Lower lobe of right lung (tissue), 2 donors: ENCODE measurements around the gene PRKAG3. TPM values are rescaled to one million over a fixed set of nuclear protein-coding genes. Genes with fewer than 3 reads are reported as not detected.

Experiments
- ATAC-seq, 2 donors: fragments of 200-7000 bp; cut with Tn5 transposase; one replicate each; pipeline ENCODE4 v1.9.1; 2020 to 2022; ENCODE audit warnings: mild to moderate bottlenecking in 2 of 2, moderate library complexity in 2 of 2
- DNase-seq: peaks from one replicate; pipeline ENCODE4 v3.0.0-alpha.2; 2020
- H3K27ac ChIP-seq: fragments of 200-600 bp; one replicate; pipeline ENCODE4 v1.8.0; 2022
- H3K27me3 ChIP-seq: fragments of 200-600 bp; one replicate; pipeline ENCODE4 v1.8.0; 2022; ENCODE audit warnings: low read depth
- H3K36me3 ChIP-seq: fragments of 200-600 bp; one replicate; pipeline ENCODE4 v1.8.0; 2022; ENCODE audit warnings: mild to moderate bottlenecking
- H3K4me1 ChIP-seq: fragments of 200-600 bp; one replicate; pipeline ENCODE4 v1.8.0; 2022
- H3K4me3 ChIP-seq: fragments of 200-600 bp; one replicate; pipeline ENCODE4 v1.8.0; 2022; ENCODE audit warnings: mild to moderate bottlenecking
- H3K9me3 ChIP-seq: fragments of 200-600 bp; one replicate; pipeline ENCODE4 v1.8.0; 2022
- intact Hi-C: fragments of 100-400 bp; cut with DNase I; formaldehyde crosslinking; loops from one replicate; pipeline ENCODE4 v1.11.0; 2022
- total RNA-seq: library from RNA; stranded (reverse); fragmentation: NEBNext Ultra II Directional; extraction: Animal tissue kit (Norgen Biotek cat#: 25700); gene quantifications from one replicate; pipeline ENCODE4 v1.2.1, GENCODE V29; 2021
- TF ChIP-seq, protein P1 (sequence below): fragments of 200-600 bp; IDR thresholded peaks from one replicate; pipeline ENCODE4 v1.8.0; 2022; ENCODE audit warnings: antibody characterized with exemption, mild to moderate bottlenecking
- donor health status: DM: no; HTN: yes; CAD: no; lungs with severe emphysema.

Gene PRKAG3
- total RNA-seq, 1 donor from 2014 or later: not detected

DNA sequence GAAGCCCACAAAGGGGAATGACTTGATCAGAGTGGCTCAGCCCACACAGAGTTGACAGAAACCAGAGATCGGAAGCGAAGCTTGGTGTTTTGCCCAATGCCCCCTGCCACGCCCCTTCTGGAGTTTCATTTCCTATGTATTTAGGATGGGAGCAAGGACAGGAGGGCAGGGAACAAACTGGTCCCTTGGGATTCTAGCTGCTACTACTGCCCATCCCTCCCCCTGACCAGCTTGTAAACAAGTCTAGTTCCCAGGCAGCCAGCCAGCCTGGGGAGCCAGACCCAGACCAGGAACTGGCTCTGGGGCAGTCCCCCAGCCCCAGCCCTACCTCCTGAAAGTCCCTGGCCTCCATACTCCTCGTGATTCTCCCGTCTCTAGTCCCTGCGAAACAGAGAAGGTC lies 36.3 kb upstream of the PRKAG3 start:
- TF ChIP-seq, protein P1, sequence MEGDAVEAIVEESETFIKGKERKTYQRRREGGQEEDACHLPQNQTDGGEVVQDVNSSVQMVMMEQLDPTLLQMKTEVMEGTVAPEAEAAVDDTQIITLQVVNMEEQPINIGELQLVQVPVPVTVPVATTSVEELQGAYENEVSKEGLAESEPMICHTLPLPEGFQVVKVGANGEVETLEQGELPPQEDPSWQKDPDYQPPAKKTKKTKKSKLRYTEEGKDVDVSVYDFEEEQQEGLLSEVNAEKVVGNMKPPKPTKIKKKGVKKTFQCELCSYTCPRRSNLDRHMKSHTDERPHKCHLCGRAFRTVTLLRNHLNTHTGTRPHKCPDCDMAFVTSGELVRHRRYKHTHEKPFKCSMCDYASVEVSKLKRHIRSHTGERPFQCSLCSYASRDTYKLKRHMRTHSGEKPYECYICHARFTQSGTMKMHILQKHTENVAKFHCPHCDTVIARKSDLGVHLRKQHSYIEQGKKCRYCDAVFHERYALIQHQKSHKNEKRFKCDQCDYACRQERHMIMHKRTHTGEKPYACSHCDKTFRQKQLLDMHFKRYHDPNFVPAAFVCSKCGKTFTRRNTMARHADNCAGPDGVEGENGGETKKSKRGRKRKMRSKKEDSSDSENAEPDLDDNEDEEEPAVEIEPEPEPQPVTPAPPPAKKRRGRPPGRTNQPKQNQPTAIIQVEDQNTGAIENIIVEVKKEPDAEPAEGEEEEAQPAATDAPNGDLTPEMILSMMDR: no peak
- DNase-seq (no peak), ATAC-seq (no peak)
- Histone ChIP-seq H3K4me3 (no peak overlapping the region), H3K27ac (no peak overlapping the region), H3K27me3 (peaks cover 61% of the 10 kb centered on the region), H3K4me1 (peaks cover 17% of the 10 kb centered on the region), H3K36me3 (no peaks in the 10 kb centered on the region), H3K9me3 (no peaks in the 10 kb centered on the region)
- intact Hi-C loops: no loop called here

DNA sequence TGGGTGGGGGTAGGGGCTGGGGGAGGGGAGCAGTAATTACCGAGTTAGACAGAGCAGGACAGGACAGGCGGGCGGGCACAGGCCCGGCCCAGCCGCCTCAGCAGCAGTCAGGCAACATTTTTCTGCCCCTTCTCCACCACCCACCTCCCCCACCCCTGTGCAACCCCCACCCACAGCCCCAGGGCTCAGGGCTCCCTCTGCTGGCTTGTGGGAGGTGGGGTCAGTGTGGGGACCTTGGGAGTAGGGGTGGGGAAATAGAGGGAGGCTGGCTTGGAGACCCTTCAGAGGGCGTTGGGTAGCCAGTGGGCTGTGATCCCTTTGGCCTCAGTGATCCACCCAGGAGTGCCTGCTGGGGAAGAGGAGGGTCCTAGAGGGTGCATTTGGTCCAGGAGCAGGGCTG lies 34.4 kb upstream of the PRKAG3 start:
- no peaks in the 10 kb centered on the region for H3K36me3 ChIP-seq
- DNase-seq (no peak), ATAC-seq (no peak)
- TF ChIP-seq, protein P1: no peak
- H3K27ac ChIP-seq: no peak overlapping the region
- intact Hi-C loops: no loop called here
- H3K4me3 ChIP-seq: no peak overlapping the region
- H3K9me3 ChIP-seq: no peaks in the 10 kb centered on the region
- peaks cover 7% of the 10 kb centered on the region for H3K4me1 ChIP-seq
- H3K27me3 ChIP-seq: peaks cover 61% of the 10 kb centered on the region

DNA sequence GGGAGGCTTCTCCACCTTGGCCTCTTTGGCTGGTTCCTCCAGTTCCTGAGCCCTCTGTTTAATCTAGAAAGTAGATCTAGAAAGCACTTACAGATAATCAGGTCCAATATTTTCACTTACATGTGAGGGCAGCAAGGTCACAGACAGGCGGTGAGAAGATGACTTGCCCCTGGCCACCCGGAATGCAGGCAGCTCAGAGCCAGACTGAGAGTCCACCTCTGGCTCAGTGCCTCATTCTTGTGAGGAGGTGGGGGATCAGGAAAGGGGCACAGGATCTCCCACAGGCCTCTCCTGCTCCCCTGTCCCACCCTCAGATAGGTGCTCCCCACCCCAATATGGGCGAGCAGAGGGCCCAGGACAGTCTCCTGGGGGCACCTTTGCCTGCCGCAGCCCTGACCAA lies 33.8 kb upstream of the PRKAG3 start:
- ATAC-seq: no peak
- no peaks in the 10 kb centered on the region for H3K36me3 ChIP-seq
- no peaks in the 10 kb centered on the region for H3K9me3 ChIP-seq
- intact Hi-C loops: no loop called here
- TF ChIP-seq, protein P1: no peak
- peaks cover 61% of the 10 kb centered on the region for H3K27me3 ChIP-seq
- H3K4me3 ChIP-seq: no peak overlapping the region
- DNase-seq: no peak
- peaks cover 10% of the 10 kb centered on the region for H3K4me1 ChIP-seq
- no peak overlapping the region for H3K27ac ChIP-seq

DNA sequence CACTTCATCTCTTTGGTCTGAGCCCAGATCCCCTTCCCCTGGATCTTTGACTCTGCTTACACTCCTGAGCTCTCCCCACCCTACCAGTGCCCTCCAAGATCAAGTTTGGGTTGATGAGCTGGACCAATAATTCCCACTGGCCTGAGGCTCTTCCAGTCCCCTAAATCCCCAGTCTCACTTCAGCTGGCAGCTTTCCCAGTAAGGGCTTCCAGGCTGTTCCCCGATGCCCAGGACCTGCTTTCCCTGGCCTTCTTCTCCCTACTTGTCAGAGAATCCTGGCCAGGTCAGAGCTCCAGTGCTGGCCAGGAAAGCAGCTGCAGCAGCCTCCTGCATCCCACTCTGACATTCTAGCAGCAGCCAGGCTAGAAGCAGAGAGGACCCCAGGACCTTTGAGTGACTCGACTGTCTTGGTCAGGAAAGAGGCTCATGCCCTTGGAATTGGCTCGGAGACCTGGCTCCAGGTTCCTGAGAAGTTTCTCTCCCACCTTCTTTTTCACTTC lies 31.5 kb upstream of the PRKAG3 start:
- ATAC-seq: no peak
- TF ChIP-seq, protein P1: no peak
- peaks cover 70% of the 10 kb centered on the region for H3K27me3 ChIP-seq

DNA sequence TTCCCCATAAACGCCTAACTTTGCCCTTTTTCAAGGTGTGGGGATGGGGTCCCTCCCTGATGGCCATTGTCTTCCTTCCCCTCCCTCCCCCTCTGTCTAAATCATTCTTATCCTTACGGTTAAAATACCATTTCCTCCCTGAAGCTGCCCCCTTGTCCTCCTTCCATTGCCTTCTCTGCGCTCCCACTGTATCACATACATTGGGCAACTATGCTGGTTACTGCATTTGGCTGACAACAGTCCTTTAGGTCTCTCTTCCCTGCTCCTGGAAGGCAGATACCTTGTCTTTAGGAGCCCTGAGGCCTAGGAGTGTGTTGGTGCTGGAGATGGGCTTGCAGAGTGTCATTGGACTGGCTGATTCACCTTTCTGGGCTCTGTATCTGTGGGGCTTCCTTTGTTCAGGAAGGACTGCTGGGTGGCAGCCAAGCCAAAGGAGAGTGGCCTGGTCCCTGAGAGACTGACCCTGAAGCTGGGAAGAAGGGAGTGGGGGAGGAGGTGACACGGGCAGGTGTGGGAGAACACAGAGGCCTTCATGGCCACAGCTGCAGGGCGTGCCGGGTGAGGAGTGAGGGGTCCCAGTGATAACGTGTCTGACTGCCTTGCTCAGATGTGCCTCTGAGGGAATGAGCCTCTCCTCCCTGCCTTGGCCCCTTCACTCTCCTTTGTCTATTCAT lies 30.2 kb upstream of the PRKAG3 start:
- Histone ChIP-seq H3K4me1 (peaks cover 16% of the 10 kb centered on the region), H3K9me3 (no peaks in the 10 kb centered on the region), H3K27ac (no peak overlapping the region), H3K36me3 (no peaks in the 10 kb centered on the region), H3K4me3 (no peak overlapping the region), H3K27me3 (peaks cover 70% of the 10 kb centered on the region)
- intact Hi-C loops: no loop called here
- TF ChIP-seq, protein P1: no peak
- peak; percentile 6 for DNase-seq
- no peak for ATAC-seq

More for the DNA sequence above, 31.5 kb upstream of the PRKAG3 start:
- no peak for DNase-seq
- H3K4me1 ChIP-seq: peaks cover 16% of the 10 kb centered on the region
- no peaks in the 10 kb centered on the region for H3K9me3 ChIP-seq
- H3K36me3 ChIP-seq: no peaks in the 10 kb centered on the region
- no peak overlapping the region for H3K27ac ChIP-seq
- intact Hi-C loops: no loop called here
- H3K4me3 ChIP-seq: no peak overlapping the region
